NOMO-1 treated with DMSO at 0.1 percent for 48 hours (cell line): Measurements from ENCODE around the gene HIGD1A.
"Not testable (repeated sequence)": the region's sequence is repeated elsewhere in the genome, so short reads cannot be mapped to it uniquely, and the experiment has no call there.

Experiments
- DNase-seq: peaks from one replicate; lab custom pipeline; 2025; ENCODE audit not compliant: unreplicated experiment; lab: John Stamatoyannopoulos, UW

The HIGD1A gene

GRCh38 chr3:42829628-42830436, 25.5 kb upstream of the HIGD1A start:
- DNase-seq, result no peak

- no peak for DNase-seq
Measured at GRCh38 chr3:42829083-42829627, 24.9 kb upstream of the HIGD1A start.

- DNase-seq, result no peak
Measured at GRCh38 chr3:42827654-42828053, 23.4 kb upstream of the HIGD1A start.

- DNase-seq, result no peak
Measured at GRCh38 chr3:42827023-42827422, 22.7 kb upstream of the HIGD1A start.

GRCh38 chr3:42826141-42826540, 21.9 kb upstream of the HIGD1A start:
- no peak for DNase-seq

- no peak for DNase-seq
Measured at GRCh38 chr3:42823351-42823750, 19.1 kb upstream of the HIGD1A start.

GRCh38 chr3:42822828-42823227, 18.5 kb upstream of the HIGD1A start:
- DNase-seq, result no peak

- DNase-seq, result no peak
Measured at GRCh38 chr3:42820746-42821051, 16.4 kb upstream of the HIGD1A start.

- no peak for DNase-seq
Measured at GRCh38 chr3:42819351-42819965, 15.2 kb upstream of the HIGD1A start.

GRCh38 chr3:42815826-42816225, 11.5 kb upstream of the HIGD1A start:
- no peak for DNase-seq

GRCh38 chr3:42814914-42815507, 10.7 kb upstream of the HIGD1A start:
- no peak for DNase-seq

- DNase-seq, result no peak
Measured at GRCh38 chr3:42814246-42814645, 10.0 kb upstream of the HIGD1A start.

- DNase-seq, result peak; percentile 5
Measured at GRCh38 chr3:42811118-42811883, 7.0 kb upstream of the HIGD1A start.

GRCh38 chr3:42810706-42811105, 6.4 kb upstream of the HIGD1A start:
- DNase-seq, result not testable (repeated sequence)

- no peak for DNase-seq
Measured at GRCh38 chr3:42809202-42809601, 4.9 kb upstream of the HIGD1A start, which contains the start of gene ACKR2. TSS of gene ACKR2 (plus strand) at chr3:42809445. CDS start at chr3:42864503, 55,058 bp downstream.

- DNase-seq, result no peak
Measured at GRCh38 chr3:42807929-42808328, 3.6 kb upstream of the HIGD1A start.

- DNase-seq, result no peak
Measured at GRCh38 chr3:42805141-42805821, 991 bp upstream of the HIGD1A start.

GRCh38 chr3:42804831-42805132, 492 bp upstream of the HIGD1A start:
- DNase-seq, result no peak

GRCh38 chr3:42803414-42804105, 730 bp downstream of the HIGD1A start:
- peak; percentile 25 for DNase-seq

GRCh38 chr3:42802876-42803413, 1.3 kb downstream of the HIGD1A start:
- no peak for DNase-seq
